22Rv1 (cell line): ENCODE results near the gene GJB2.
"Not testable (repeated sequence)": the region's sequence is repeated elsewhere in the genome, so short reads cannot be mapped to it uniquely, and the experiment has no call there.

Source experiments
- H3K27ac ChIP-seq: fragments of 450-650 bp; 2 replicates; pipeline ENCODE4 v1.5.1; 2017
- CTCF ChIP-seq: fragments of 450-650 bp; IDR thresholded peaks from 2 replicates; pipeline ENCODE4 v1.5.1; 2017; ENCODE audit warnings: mild to moderate bottlenecking
- ZFX ChIP-seq: fragments of 450-650 bp; IDR thresholded peaks from 2 replicates; pipeline ENCODE4 v1.6.1; 2017; ENCODE audit warnings: antibody characterized with exemption, borderline replicate concordance

Gene GJB2

GRCh38 chr13:20156702-20157101 lies 36.0 kb downstream of the GJB2 start:
- TF ChIP-seq ZFX (no peak), CTCF (no peak)
- no peak overlapping the region for H3K27ac ChIP-seq

DNA sequence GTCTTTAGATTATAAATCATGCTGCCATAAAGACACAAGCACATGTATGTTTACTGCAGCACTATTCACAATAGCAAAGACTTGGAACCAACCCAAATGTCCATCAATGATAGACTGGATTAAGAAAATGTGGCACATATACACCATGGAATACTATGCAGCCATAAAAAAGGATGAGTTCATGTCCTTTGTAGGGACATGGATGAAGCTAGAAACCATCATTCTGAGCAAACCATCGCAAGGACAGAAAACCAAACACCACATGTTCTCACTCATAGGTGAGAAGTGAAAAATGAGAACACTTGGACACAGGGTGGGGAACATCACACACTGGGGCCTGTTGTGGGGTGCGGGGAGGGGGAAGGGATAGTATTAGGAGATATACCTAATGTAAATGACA lies 39.4 kb downstream of the GJB2 start:
- H3K27ac ChIP-seq: not testable (repeated sequence)

DNA sequence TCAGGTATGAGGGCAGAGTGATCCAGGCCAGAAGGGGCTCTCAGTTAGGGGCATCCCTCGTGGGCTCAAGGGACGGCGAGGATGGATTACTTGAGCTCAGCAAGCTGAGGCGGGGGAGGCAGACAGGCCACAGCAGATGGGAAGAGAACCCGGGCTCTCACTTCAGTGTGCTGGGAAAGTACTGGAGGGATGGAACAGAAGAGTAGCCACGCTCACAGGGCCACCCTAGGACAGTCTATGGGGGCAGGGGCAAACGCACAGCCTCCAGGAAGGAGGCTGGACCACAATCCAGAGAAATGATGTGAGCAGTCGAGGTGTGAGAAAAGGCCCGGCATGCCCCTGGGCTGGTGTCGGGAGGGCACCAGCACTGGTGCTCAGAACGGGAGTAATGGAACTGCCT lies 41.1 kb downstream of the GJB2 start:
- TF ChIP-seq CTCF (no peak), ZFX (no peak)
- H3K27ac ChIP-seq: no peak overlapping the region

DNA sequence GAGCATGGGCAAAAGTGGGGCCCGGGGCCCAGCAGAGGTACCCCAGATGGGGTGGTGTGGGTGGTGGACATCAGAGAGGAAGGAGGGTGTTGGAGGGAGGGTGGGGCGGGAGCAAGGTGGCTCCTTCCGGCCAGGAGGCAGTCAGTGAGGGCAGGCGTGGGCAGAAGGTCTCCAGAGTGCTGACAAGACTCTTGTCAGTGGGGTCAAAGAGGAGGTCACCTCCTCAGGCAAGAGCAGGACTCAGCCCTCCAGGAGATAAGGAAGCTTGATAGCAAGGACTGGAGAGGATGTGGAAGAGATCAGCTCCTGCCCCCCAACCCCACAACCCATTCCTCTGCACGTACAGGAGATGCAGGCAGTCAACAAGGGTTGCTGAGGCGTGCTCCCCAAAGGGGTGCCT lies 41.7 kb downstream of the GJB2 start:
- no peak for TF ChIP-seq CTCF
- TF ChIP-seq ZFX: no peak
- no peak overlapping the region for H3K27ac ChIP-seq

GRCh38 chr13:20150561-20150960 lies 42.2 kb downstream of the GJB2 start:
- H3K27ac ChIP-seq: no peak overlapping the region
- TF ChIP-seq CTCF (no peak), ZFX (no peak)

DNA sequence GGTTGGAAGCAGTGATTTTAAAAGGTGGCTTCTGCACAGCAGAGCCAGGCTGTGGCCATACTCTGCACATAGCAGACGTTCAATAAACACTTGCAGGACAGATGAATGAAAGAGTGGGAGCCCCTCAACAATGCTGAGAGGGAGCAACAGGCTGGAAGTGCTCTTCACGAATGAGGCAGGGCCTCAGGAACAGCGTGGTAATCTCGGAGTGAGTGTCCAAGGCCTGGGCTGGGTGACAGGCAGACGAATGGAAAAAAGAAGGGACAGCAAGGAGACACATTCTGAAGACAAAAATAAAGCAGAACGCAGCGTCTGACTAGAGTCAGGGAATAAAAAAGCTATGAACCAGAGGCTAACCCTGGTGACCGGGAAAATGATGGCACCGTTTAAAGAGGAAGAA lies 43.0 kb downstream of the GJB2 start:
- TF ChIP-seq CTCF (no peak), ZFX (no peak)
- no peak overlapping the region for H3K27ac ChIP-seq

DNA sequence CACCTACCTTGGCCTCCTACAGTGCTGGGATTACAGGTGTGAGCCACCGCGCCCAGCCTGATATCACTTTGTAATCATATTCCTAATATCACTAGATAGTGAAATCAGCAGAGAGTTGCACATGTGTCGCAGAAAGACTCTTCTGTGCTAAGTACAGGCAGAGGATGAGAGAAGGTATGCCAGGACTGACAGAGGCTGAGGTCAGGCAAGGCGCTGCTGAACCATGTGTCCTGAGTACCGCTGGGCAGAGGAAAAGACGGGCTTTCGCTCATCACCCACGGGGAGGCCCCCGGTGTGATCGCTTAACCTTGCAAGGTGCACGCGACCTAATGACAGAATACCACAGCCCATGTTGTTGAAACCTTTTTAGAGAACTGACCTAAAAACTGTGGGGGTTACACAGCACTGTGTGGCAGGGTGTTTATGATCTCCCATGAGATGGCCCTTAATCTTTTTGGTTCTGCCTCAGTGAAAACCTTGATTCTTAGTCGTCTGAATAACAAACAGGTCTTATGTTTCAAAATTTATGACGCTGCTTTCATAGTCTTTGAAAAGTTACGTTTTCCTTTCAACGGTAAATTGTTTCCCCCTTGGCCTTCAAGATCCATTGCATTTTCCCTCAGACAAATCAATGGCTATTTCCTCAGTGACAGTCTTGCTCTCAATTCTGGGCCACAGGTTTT lies 44.1 kb downstream of the GJB2 start:
- H3K27ac ChIP-seq: no peak overlapping the region
- TF ChIP-seq CTCF: no peak
- no peak for TF ChIP-seq ZFX

- no peak overlapping the region for H3K27ac ChIP-seq
- TF ChIP-seq CTCF (no peak), ZFX (no peak)
Measured at GRCh38 chr13:20146381-20146780, 46.4 kb downstream of the GJB2 start.
